Adrenal gland (tissue), 5 donors: ENCODE measurements around the gene LBH.

Experiments
- CTCF ChIP-seq, 6 experiments: fragments of 450-650 bp in 4 of 6; fragments of 200-600 bp in 2 of 6; sonication (generic) in 1 of 6; IDR thresholded peaks; 1 replicate in 5 of 6; 2 replicates in 1 of 6; pipeline versions ENCODE4 v1.5.1 to v1.8.0; 2016 to 2021; ENCODE audit warnings: antibody characterized with exemption in 6 of 6, mild to moderate bottlenecking in 2 of 6, moderate library complexity in 1 of 6
- POLR2A ChIP-seq, 2 donors: fragments of 450-650 bp; IDR thresholded peaks; one replicate each; pipeline ENCODE4 v1.6.1; 2017; ENCODE audit warnings: antibody characterized with exemption in 2 of 2, mild to moderate bottlenecking in 2 of 2, moderate library complexity in 1 of 2
- donor health status: DM: no; HTN: no; CAD: no.

- TF ChIP-seq CTCF (IDR thresholded peaks at IDR 0.05): no peak
- no peak for TF ChIP-seq POLR2A (IDR thresholded peaks at IDR 0.05)
Observed at GRCh38 chr2:30282081-30282480, 50.7 kb downstream of the LBH start.
